ENCODE results near the gene FOXA3. TPM values are rescaled to one million over a fixed set of nuclear protein-coding genes. Genes with fewer than 3 reads are reported as not detected.
A peak's percentile ranks its signal among the peaks of the same experiment; 100 is the strongest.

The FOXA3 gene
- total and polyA plus RNA-seq, 10 of the 15 experiments (the other 5 are each of a cell fraction or from before 2014, with no cell fraction given), result 0.04 to 0.83 (median 0.11) TPM; not detected in 5

DNA sequence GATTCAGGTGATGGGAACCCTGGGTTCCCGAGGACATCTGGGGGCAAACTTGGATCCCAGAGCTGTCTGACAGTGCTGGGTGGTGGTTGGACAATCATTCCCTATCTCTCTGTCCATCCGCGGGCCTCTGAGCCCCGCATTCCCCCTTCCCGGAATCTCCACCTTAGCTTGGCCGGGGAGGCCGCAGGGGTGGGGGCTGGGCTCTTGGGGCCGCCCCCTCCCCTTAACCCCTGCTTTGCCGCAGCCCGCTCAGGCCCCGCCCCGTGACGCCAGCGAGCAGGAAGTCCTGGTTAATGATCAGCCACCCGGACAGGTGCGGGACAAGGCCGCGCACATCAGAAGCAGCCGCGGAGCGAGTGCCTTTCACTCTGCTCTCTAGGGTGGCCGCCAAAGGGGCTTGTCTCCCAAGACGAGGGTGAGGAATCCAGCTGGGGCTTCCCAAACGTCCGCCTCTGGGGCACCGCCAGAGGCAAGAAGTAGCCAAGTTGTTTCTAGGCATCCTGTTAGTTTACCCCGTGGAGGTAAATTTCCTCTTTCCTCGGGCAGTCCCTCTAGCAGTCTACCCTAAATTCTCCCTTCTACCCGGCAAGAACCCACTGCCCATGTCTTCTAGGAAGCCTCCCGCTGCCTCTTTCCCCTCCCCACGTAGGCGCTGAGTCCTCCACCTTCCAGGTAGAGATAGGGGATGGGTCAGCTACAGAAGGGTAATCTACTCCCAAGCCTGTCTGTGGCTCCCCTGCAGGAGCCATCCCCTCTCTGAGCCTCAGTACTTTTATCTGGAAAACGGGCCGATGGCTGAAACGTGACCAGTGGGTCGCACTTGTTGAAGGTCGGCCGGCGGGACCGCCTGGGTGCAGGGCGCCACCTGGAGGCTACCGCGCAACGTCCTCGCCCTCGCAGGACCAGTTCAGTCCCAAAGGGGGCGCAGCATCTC lies 18.8 kb downstream of the FOXA3 start (continued):
- TF ChIP-seq NBN (IDR thresholded peaks at IDR 0.05) (peak; percentile 89), CREB1 (IDR thresholded peaks at IDR 0.05; ENCODE audit: low read depth) (peak; percentile 69; the same call in 1 of the 2 replicates), EED (IDR thresholded peaks at IDR 0.05; ENCODE audit: low read depth) (peak; percentile 13; the same call in 1 of the 2 replicates), SPI1 (IDR thresholded peaks at IDR 0.05; ENCODE audit: borderline replicate concordance, insufficient read depth, low read depth, low read length) (no peak), PAX8 (IDR thresholded peaks at IDR 0.05) (no peak), EZH2 (IDR thresholded peaks at IDR 0.05; ENCODE audit: borderline replicate concordance, control insufficient read depth, low read depth, low read length) (no peak), NR2C2 (IDR thresholded peaks at IDR 0.05; ENCODE audit: borderline replicate concordance, control insufficient read depth, insufficient read length, low read depth) (no peak), ZNF24 (IDR thresholded peaks at IDR 0.05) (no peak), STAT3 (IDR thresholded peaks at IDR 0.05; ENCODE audit: low read depth, low read length) (no peak), HDGF (IDR thresholded peaks at IDR 0.05) (peak; percentile 11; the same call in 1 of the 2 replicates), ZBTB11 (CRISPR knock-in tag; IDR thresholded peaks at IDR 0.05) (no peak), RB1 (IDR thresholded peaks at IDR 0.05; ENCODE audit: borderline replicate concordance) (peak; percentile 51; the same call in 1 of the 2 replicates), ZNF622 (IDR thresholded peaks at IDR 0.05) (no peak), CHD4 (IDR thresholded peaks at IDR 0.05) (no peak), NRF1 (conservative IDR thresholded peaks at IDR 0.05; ENCODE audit: low read depth, low read length) (no peak)
- TF ChIP-seq, protein P1, sequence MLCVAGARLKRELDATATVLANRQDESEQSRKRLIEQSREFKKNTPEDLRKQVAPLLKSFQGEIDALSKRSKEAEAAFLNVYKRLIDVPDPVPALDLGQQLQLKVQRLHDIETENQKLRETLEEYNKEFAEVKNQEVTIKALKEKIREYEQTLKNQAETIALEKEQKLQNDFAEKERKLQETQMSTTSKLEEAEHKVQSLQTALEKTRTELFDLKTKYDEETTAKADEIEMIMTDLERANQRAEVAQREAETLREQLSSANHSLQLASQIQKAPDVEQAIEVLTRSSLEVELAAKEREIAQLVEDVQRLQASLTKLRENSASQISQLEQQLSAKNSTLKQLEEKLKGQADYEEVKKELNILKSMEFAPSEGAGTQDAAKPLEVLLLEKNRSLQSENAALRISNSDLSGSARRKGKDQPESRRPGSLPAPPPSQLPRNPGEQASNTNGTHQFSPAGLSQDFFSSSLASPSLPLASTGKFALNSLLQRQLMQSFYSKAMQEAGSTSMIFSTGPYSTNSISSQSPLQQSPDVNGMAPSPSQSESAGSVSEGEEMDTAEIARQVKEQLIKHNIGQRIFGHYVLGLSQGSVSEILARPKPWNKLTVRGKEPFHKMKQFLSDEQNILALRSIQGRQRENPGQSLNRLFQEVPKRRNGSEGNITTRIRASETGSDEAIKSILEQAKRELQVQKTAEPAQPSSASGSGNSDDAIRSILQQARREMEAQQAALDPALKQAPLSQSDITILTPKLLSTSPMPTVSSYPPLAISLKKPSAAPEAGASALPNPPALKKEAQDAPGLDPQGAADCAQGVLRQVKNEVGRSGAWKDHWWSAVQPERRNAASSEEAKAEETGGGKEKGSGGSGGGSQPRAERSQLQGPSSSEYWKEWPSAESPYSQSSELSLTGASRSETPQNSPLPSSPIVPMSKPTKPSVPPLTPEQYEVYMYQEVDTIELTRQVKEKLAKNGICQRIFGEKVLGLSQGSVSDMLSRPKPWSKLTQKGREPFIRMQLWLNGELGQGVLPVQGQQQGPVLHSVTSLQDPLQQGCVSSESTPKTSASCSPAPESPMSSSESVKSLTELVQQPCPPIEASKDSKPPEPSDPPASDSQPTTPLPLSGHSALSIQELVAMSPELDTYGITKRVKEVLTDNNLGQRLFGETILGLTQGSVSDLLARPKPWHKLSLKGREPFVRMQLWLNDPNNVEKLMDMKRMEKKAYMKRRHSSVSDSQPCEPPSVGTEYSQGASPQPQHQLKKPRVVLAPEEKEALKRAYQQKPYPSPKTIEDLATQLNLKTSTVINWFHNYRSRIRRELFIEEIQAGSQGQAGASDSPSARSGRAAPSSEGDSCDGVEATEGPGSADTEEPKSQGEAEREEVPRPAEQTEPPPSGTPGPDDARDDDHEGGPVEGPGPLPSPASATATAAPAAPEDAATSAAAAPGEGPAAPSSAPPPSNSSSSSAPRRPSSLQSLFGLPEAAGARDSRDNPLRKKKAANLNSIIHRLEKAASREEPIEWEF (IDR thresholded peaks at IDR 0.05; ENCODE audit: insufficient replicate concordance, low read depth, low read length), result no peak
- TF ChIP-seq, protein P2, sequence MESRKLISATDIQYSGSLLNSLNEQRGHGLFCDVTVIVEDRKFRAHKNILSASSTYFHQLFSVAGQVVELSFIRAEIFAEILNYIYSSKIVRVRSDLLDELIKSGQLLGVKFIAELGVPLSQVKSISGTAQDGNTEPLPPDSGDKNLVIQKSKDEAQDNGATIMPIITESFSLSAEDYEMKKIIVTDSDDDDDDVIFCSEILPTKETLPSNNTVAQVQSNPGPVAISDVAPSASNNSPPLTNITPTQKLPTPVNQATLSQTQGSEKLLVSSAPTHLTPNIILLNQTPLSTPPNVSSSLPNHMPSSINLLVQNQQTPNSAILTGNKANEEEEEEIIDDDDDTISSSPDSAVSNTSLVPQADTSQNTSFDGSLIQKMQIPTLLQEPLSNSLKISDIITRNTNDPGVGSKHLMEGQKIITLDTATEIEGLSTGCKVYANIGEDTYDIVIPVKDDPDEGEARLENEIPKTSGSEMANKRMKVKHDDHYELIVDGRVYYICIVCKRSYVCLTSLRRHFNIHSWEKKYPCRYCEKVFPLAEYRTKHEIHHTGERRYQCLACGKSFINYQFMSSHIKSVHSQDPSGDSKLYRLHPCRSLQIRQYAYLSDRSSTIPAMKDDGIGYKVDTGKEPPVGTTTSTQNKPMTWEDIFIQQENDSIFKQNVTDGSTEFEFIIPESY (IDR thresholded peaks at IDR 0.05), result peak; percentile 36; the same call in 1 of the 2 replicates
- TF ChIP-seq, protein P3, sequence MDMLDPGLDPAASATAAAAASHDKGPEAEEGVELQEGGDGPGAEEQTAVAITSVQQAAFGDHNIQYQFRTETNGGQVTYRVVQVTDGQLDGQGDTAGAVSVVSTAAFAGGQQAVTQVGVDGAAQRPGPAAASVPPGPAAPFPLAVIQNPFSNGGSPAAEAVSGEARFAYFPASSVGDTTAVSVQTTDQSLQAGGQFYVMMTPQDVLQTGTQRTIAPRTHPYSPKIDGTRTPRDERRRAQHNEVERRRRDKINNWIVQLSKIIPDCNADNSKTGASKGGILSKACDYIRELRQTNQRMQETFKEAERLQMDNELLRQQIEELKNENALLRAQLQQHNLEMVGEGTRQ (IDR thresholded peaks at IDR 0.05; ENCODE audit: borderline replicate concordance, low read depth, low read length), result no peak

Measured in GM12878 (cell line).